Nephron (organoid): Measurements from ENCODE around the gene OPRL1.

Experiments used
- H3K27ac Mint-ChIP-seq, 3 experiments: 2 replicates each; pipeline ENCODE4 v1.8.0; 2020; ENCODE audit warnings: mixed read lengths in 3 of 3, mild to moderate bottlenecking in 2 of 3, moderate library complexity in 1 of 3
- H3K27me3 Mint-ChIP-seq: 2 replicates; pipeline ENCODE4 v1.8.0; 2021; ENCODE audit warnings: low read depth, mild to moderate bottlenecking, moderate library complexity, mixed read lengths
- H3K36me3 Mint-ChIP-seq: 2 replicates; pipeline ENCODE4 v1.8.0; 2020; ENCODE audit warnings: low read depth, mixed read lengths
- H3K4me1 Mint-ChIP-seq: 2 replicates; pipeline ENCODE4 v1.8.0; 2020; ENCODE audit warnings: mixed read lengths
- H3K4me3 Mint-ChIP-seq, 3 experiments: 2 replicates each; pipeline ENCODE4 v1.8.0; 2020; ENCODE audit warnings: mild to moderate bottlenecking in 3 of 3, mixed read lengths in 3 of 3, moderate library complexity in 2 of 3
- H3K9me3 Mint-ChIP-seq: 2 replicates; pipeline ENCODE4 v1.8.0; 2020; ENCODE audit warnings: mixed read lengths
- TF ChIP-seq, protein P1 (sequence below), 3 experiments: fragments of 200-600 bp; sonication (generic); IDR thresholded peaks; one replicate each; pipeline ENCODE4 v1.5.0; 2021; ENCODE audit warnings: antibody characterized with exemption in 3 of 3; ENCODE audit not compliant: unreplicated experiment in 3 of 3

Gene OPRL1

GRCh38 chr20:64064145-64064698 is 15.7 kb upstream of the OPRL1 start:
- peak overlapping the region; percentile 47 to 94 (median 62) for H3K27ac Mint-ChIP-seq
- no peaks in the 10 kb centered on the region for H3K9me3 Mint-ChIP-seq
- H3K4me1 Mint-ChIP-seq = peaks cover 6% of the 10 kb centered on the region

GRCh38 chr20:64065062-64065973 is 14.6 kb upstream of the OPRL1 start:
- Mint-ChIP-seq H3K4me3 (peak overlapping the region; percentile 54 to 93 (median 63)), H3K36me3 (no peaks in the 10 kb centered on the region), H3K27me3 (no peaks in the 10 kb centered on the region), H3K27ac (no peak overlapping the region), H3K4me1 (peaks cover 6% of the 10 kb centered on the region), H3K9me3 (no peaks in the 10 kb centered on the region)
- TF ChIP-seq, protein P1, sequence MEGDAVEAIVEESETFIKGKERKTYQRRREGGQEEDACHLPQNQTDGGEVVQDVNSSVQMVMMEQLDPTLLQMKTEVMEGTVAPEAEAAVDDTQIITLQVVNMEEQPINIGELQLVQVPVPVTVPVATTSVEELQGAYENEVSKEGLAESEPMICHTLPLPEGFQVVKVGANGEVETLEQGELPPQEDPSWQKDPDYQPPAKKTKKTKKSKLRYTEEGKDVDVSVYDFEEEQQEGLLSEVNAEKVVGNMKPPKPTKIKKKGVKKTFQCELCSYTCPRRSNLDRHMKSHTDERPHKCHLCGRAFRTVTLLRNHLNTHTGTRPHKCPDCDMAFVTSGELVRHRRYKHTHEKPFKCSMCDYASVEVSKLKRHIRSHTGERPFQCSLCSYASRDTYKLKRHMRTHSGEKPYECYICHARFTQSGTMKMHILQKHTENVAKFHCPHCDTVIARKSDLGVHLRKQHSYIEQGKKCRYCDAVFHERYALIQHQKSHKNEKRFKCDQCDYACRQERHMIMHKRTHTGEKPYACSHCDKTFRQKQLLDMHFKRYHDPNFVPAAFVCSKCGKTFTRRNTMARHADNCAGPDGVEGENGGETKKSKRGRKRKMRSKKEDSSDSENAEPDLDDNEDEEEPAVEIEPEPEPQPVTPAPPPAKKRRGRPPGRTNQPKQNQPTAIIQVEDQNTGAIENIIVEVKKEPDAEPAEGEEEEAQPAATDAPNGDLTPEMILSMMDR (IDR thresholded peaks at IDR 0.05; ENCODE audit: unreplicated experiment in 3 of 3) = no peak

More at GRCh38 chr20:64064145-64064698, 15.7 kb upstream of the OPRL1 start:
- Mint-ChIP-seq H3K27me3 (peaks cover 6% of the 10 kb centered on the region), H3K36me3 (no peaks in the 10 kb centered on the region), H3K4me3 (peak overlapping the region; percentile 93 to 99 (median 94))
- TF ChIP-seq, protein P1 (IDR thresholded peaks at IDR 0.05; ENCODE audit: unreplicated experiment in 3 of 3) = no peak

- Mint-ChIP-seq H3K27ac (no peak overlapping the region), H3K4me1 (peaks cover 6% of the 10 kb centered on the region), H3K36me3 (no peaks in the 10 kb centered on the region), H3K4me3 (peak overlapping the region; percentile 54 to 67 (median 63)), H3K9me3 (no peaks in the 10 kb centered on the region), H3K27me3 (no peaks in the 10 kb centered on the region)
- TF ChIP-seq, protein P1 (IDR thresholded peaks at IDR 0.05; ENCODE audit: unreplicated experiment in 3 of 3) = no peak
Observed at GRCh38 chr20:64065974-64066343, 13.9 kb upstream of the OPRL1 start.

DNA sequence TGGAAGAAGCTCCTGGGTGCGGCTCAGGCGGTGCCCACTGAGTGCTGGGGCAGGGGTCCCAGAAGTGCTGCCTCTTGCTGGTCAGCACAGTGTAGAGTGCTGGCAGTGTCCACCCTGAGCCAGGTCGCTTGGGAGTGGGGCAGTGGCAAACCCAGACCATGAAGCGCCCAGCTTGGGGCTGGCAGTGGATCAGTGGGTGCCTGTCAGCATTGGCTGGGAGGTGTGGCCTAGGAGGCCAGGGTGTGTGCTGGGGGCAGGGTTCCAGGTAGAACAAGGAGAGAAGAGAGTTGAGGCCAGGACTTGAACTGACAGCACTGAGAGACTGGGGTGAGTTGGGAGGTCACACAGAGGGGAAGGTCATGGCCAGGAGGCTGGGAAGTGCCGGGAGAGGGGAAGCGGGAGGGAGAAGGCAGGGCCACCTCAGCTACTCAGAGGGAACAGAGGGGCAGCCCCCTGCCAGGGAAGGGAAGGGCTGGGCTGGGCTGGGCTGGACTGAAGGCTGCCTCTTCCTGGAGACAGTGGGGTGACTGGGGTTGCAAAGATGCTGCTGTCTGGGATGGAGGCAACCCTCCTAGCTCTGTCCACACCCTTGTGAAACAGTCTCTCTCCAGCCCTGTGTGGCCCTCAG is 12.8 kb upstream of the OPRL1 start:
- TF ChIP-seq, protein P1 (IDR thresholded peaks at IDR 0.05; ENCODE audit: unreplicated experiment in 3 of 3) = no peak
- H3K27me3 Mint-ChIP-seq = no peaks in the 10 kb centered on the region

GRCh38 chr20:64067733-64068307 is 12.1 kb upstream of the OPRL1 start:
- no peak overlapping the region for H3K4me3 Mint-ChIP-seq
- no peaks in the 10 kb centered on the region for H3K27me3 Mint-ChIP-seq

More for the DNA sequence above, 12.8 kb upstream of the OPRL1 start:
- Mint-ChIP-seq H3K27ac (peak overlapping the region in 1 of 3 experiments; percentile 41), H3K36me3 (no peaks in the 10 kb centered on the region), H3K9me3 (no peaks in the 10 kb centered on the region), H3K4me1 (peaks cover 6% of the 10 kb centered on the region), H3K4me3 (no peak overlapping the region)

More at GRCh38 chr20:64067733-64068307, 12.1 kb upstream of the OPRL1 start:
- peaks cover 6% of the 10 kb centered on the region for H3K4me1 Mint-ChIP-seq
- H3K9me3 Mint-ChIP-seq = no peaks in the 10 kb centered on the region
- no peak overlapping the region for H3K27ac Mint-ChIP-seq
- no peaks in the 10 kb centered on the region for H3K36me3 Mint-ChIP-seq
- TF ChIP-seq, protein P1 (IDR thresholded peaks at IDR 0.05; ENCODE audit: unreplicated experiment in 3 of 3) = no peak
